GM23338 (cell line): ENCODE results near the gene STAMBP. TPM values are rescaled to one million over a fixed set of nuclear protein-coding genes. Genes with fewer than 3 reads are reported as not detected.

ENCODE experiments used
- ATAC-seq: fragments of 200-7000 bp; cut with Tn5 transposase; 3 replicates; pipeline ENCODE4 v1.9.1; 2020
- DNase-seq: peaks from one replicate; pipeline ENCODE4 v3.0.0-alpha.2; 2015; ENCODE audit warnings: low spot score
- H2AFZ ChIP-seq: fragments of 200-600 bp; sonication (generic); 2 replicates; pipeline ENCODE4 v1.8.0; 2016; ENCODE audit warnings: antibody characterized with exemption, mild to moderate bottlenecking, moderate library complexity
- H3F3A ChIP-seq: fragments of 200-600 bp; sonication (generic); replicated peaks from 2 replicates; pipeline ENCODE4 v1.8.0; 2017; ENCODE audit warnings: antibody characterized with exemption, mixed run types, low read depth
- H3K27ac ChIP-seq: fragments of 200-600 bp; sonication (generic); 2 replicates; pipeline ENCODE4 v1.6.1; 2016; ENCODE audit warnings: low read depth
- H3K27me3 ChIP-seq: fragments of 200-600 bp; sonication (generic); 2 replicates; pipeline ENCODE4 v1.8.0; 2016; ENCODE audit warnings: mild to moderate bottlenecking, mixed run types, moderate library complexity; ENCODE audit not compliant: insufficient read depth
- H3K36me3 ChIP-seq: fragments of 200-600 bp; sonication (generic); 2 replicates; pipeline ENCODE4 v1.8.0; 2016; ENCODE audit warnings: mild to moderate bottlenecking; ENCODE audit not compliant: insufficient read depth
- H3K4me1 ChIP-seq: fragments of 200-600 bp; sonication (generic); 2 replicates; pipeline ENCODE4 v1.8.0; 2016; ENCODE audit warnings: mild to moderate bottlenecking, moderate library complexity; ENCODE audit not compliant: insufficient read depth
- H3K4me2 ChIP-seq: fragments of 200-600 bp; sonication (generic); 2 replicates; pipeline ENCODE4 v1.7.1; 2017; ENCODE audit warnings: mixed run types
- H3K4me3 ChIP-seq: fragments of 200-600 bp; sonication (generic); 2 replicates; pipeline ENCODE4 v1.6.1; 2016; ENCODE audit warnings: mixed run types
- H3K79me2 ChIP-seq: fragments of 200-600 bp; sonication (generic); replicated peaks from 2 replicates; pipeline ENCODE4 v1.8.0; 2017; ENCODE audit warnings: mild to moderate bottlenecking; ENCODE audit not compliant: insufficient read depth
- H3K9me2 ChIP-seq: fragments of 200-600 bp; sonication (generic); 2 replicates; pipeline ENCODE4 v1.8.0; 2017; ENCODE audit not compliant: insufficient read depth
- H4K20me1 ChIP-seq: fragments of 200-600 bp; sonication (generic); replicated peaks from 2 replicates; pipeline ENCODE4 v1.8.0; 2017; ENCODE audit warnings: mild to moderate bottlenecking; ENCODE audit not compliant: insufficient read depth
- H3K27ac Mint-ChIP-seq: 2 replicates; pipeline ENCODE4 v1.8.0; 2020; ENCODE audit warnings: inconsistent platforms, mild to moderate bottlenecking, moderate library complexity, mixed read lengths
- H3K27me3 Mint-ChIP-seq: 3 replicates; pipeline ENCODE4 v1.8.0; 2022; ENCODE audit warnings: low read depth, mild to moderate bottlenecking, moderate library complexity, mixed read lengths, inconsistent platforms; ENCODE audit not compliant: insufficient read depth, poor library complexity
- H3K36me3 Mint-ChIP-seq: 3 replicates; pipeline ENCODE4 v1.8.0; 2021; ENCODE audit warnings: low read depth, mild to moderate bottlenecking, inconsistent platforms, moderate library complexity, mixed read lengths
- H3K4me1 Mint-ChIP-seq: 3 replicates; pipeline ENCODE4 v1.8.0; 2020; ENCODE audit warnings: mild to moderate bottlenecking, inconsistent platforms, mixed read lengths
- H3K4me3 Mint-ChIP-seq: 3 replicates; pipeline ENCODE4 v1.8.0; 2021; ENCODE audit warnings: moderate library complexity, mild to moderate bottlenecking, inconsistent platforms, mixed read lengths
- H3K9me3 Mint-ChIP-seq: 3 replicates; pipeline ENCODE4 v1.8.0; 2020; ENCODE audit warnings: moderate library complexity, mild to moderate bottlenecking, inconsistent platforms, mixed read lengths
- CTCF ChIP-seq, 2 experiments: fragments of 200-600 bp in 1 of 2; sonication (generic) in 1 of 2; conservative IDR thresholded peaks; 2 replicates each; pipeline versions ENCODE4 v1.5.1 to v1.6.1; 2016 to 2017; ENCODE audit warnings: antibody characterized with exemption in 2 of 2, low read depth in 2 of 2, mild to moderate bottlenecking in 2 of 2, moderate library complexity in 1 of 2
- ETS1 ChIP-seq: IDR thresholded peaks from 2 replicates; pipeline ENCODE4 v1.6.1; 2016; ENCODE audit warnings: antibody characterized with exemption
- EZH2phosphoT487 ChIP-seq: fragments of 200-600 bp; sonication (generic); IDR thresholded peaks from one replicate; pipeline ENCODE4 v1.8.1; 2018; ENCODE audit warnings: antibody characterized with exemption; ENCODE audit not compliant: unreplicated experiment
- REST ChIP-seq: IDR thresholded peaks from one replicate; pipeline ENCODE4 v1.6.1; 2018; ENCODE audit warnings: antibody characterized with exemption; ENCODE audit not compliant: unreplicated experiment
- ZNF331 ChIP-seq: fragments of 250-450 bp; sonication (Bioruptor Pico); IDR thresholded peaks from 2 replicates; pipeline ENCODE4 v1.5.0; 2020; ENCODE audit warnings: low read depth, mild to moderate bottlenecking, moderate library complexity
- polyA plus RNA-seq: library from polyadenylated mRNA; unstranded; fragments of >200 nt; fragmentation: Nextera tagmentation; extraction: Ambion mirVana; gene quantifications from 2 replicates; pipeline ENCODE4 v1.2.1, GENCODE V29; 2016
- total RNA-seq: library from RNA; depleted of rRNA; stranded (reverse); fragments of >200 nt; shearing (Covaris generic); gene quantifications from 2 replicates; pipeline ENCODE4 v1.2.3, GENCODE V29; 2014

STAMBP gene
- total and polyA plus RNA-seq, 2 experiments from 2014 or later: 33.9 to 106 TPM

- TF ChIP-seq REST (no peak), ETS1 (no peak), EZH2phosphoT487 (no peak)
These were observed 82.2 kb downstream of the STAMBP start (continued) for GRCh38 chr2:73910873-73911547.

GRCh38 chr2:73911548-73912208 lies 82.9 kb downstream of the STAMBP start:
- no peak for DNase-seq
- no peaks in the 10 kb centered on the region for H3K36me3 ChIP-seq
- H3K36me3 Mint-ChIP-seq: no peaks in the 10 kb centered on the region

More at GRCh38 chr2:73911548-73912208, 82.9 kb downstream of the STAMBP start:
- H4K20me1 ChIP-seq: 0 out of 2 replicates have a peak, but pooled peaks cover 2% of the 10 kb centered on the region
- peaks cover 4% of the 10 kb centered on the region for H3K27me3 Mint-ChIP-seq
- ATAC-seq: no peak
- no peak overlapping the region for H3K4me2 ChIP-seq
- no peak overlapping the region for H3K4me3 ChIP-seq
- H3K9me2 ChIP-seq: no peaks in the 10 kb centered on the region
- 0 out of 2 replicates have a peak, but pooled peaks cover 3% of the 10 kb centered on the region for H3K4me1 ChIP-seq
- no peak overlapping the region for H3K27ac Mint-ChIP-seq
- H3K9me3 Mint-ChIP-seq: no peaks in the 10 kb centered on the region
- TF ChIP-seq ZNF331 (CRISPR knock-in tag) (no peak), CTCF (conservative IDR thresholded peaks at IDR 0.05; ENCODE audit: low read depth in 2 of 2) (no peak)
- H3K79me2 ChIP-seq: no peaks in the 10 kb centered on the region
- H3K4me1 Mint-ChIP-seq: peaks cover 6% of the 10 kb centered on the region; the same call in 2 of the 3 replicates
- H2AFZ ChIP-seq: no peak overlapping the region
- no peaks in the 10 kb centered on the region for H3F3A ChIP-seq
- no peak overlapping the region for H3K4me3 Mint-ChIP-seq
- no peak overlapping the region for H3K27ac ChIP-seq
- H3K27me3 ChIP-seq: no peaks in the 10 kb centered on the region
